H4 (cell line): ENCODE results near the gene GON4L. TPM values are rescaled to one million over a fixed set of nuclear protein-coding genes. Genes with fewer than 3 reads are reported as not detected.

ENCODE experiments used
- total RNA-seq: library from RNA; depleted of rRNA; stranded (reverse); fragments of >200 nt; shearing (Covaris generic); gene quantifications from 2 replicates; pipeline ENCODE4 v1.2.3, GENCODE V29; 2014; rRNA removed

The GON4L gene
- total RNA-seq, 1 experiment from 2014 or later: 11.0 TPM

Other genes starting within 250 kb of the GON4L start
- gene MSTO1, start 247.0 kb downstream of the GON4L start, total RNA-seq: 23.4 and 24.0 TPM in 2 replicates
- gene YY1AP1, start 168.4 kb downstream of the GON4L start, total RNA-seq: 26.3 and 43.9 TPM in 2 replicates
- 60.9 and 100 TPM in 2 replicates for gene DAP3, start 168.1 kb downstream of the GON4L start, total RNA-seq
- gene SYT11, start 2.4 kb upstream of the GON4L start, total RNA-seq: 2.9 and 3.4 TPM in 2 replicates
- gene RIT1, start 54.1 kb upstream of the GON4L start, total RNA-seq: 45.8 and 46.5 TPM in 2 replicates
- gene KHDC4, start 77.2 kb upstream of the GON4L start, total RNA-seq: 14.9 and 22.3 TPM in 2 replicates
- not detected in 2 replicates for gene RXFP4, start 84.4 kb upstream of the GON4L start, total RNA-seq
- gene ARHGEF2, start 121.3 kb upstream of the GON4L start, total RNA-seq: 57.1 and 64.2 TPM in 2 replicates
- gene SSR2, start 163.7 kb upstream of the GON4L start, total RNA-seq: 874 and 1,103 TPM in 2 replicates
- 23.0 and 24.4 TPM in 2 replicates for gene UBQLN4, start 196.6 kb upstream of the GON4L start, total RNA-seq
- gene LAMTOR2, start 197.6 kb upstream of the GON4L start, total RNA-seq: 66.7 and 84.8 TPM in 2 replicates
- gene RAB25, start 203.9 kb upstream of the GON4L start, total RNA-seq: 0.19 TPM in 1 of 2 replicates, not detected in the other
- gene MEX3A, start 225.3 kb upstream of the GON4L start, total RNA-seq: 2.8 and 4.5 TPM in 2 replicates